HG02885 (cell line): ENCODE data around the gene FOXN1.
"Not testable (repeated sequence)": the region's sequence is repeated elsewhere in the genome, so short reads cannot be mapped to it uniquely, and the experiment has no call there.

ENCODE experiments used
- ATAC-seq: cut with Tn5 transposase; IDR thresholded peaks from one replicate; pipeline ENCODE4 v1.9.1; 2021; ENCODE audit warnings: mild to moderate bottlenecking; ENCODE audit not compliant: unreplicated experiment, poor library complexity

FOXN1 gene

DNA sequence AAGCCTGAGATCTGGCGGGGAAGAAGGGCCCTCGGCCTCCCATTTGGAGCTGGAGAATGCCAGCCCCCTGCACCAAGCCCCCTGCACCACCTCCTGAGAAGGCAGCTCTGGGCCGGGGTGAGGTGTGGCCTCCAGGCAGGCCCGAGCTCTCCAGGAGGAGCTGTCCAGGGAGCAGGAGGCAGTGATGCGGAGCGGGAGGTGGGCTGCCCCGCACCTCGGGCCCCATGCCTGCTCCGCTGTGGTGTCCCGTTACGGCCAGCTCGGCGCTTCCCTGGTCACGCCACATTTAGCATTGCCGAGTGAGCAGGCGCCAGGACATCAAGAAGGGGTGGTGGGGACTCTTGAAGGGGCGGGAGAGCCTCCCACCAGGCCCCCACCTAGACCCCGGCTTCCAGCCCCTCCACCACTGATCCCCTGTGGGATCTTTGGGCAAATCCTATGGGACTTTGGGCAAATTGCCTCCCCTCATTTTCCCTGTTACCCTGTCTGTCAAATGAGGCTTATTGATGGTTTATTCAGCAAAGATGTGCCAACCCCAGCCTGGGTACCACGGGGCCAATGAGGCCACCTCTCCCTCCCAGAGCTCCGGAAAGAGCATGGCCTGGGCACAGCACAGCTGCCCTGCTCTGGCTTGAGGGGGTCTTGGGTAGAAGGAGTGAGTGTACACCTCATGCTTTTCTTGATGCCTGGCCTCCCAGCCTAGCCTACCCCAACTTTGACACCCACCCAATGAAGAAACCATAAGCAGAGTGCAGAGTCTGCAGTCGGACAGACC, 15.3 kb downstream of the FOXN1 start:
- no peak for ATAC-seq

DNA sequence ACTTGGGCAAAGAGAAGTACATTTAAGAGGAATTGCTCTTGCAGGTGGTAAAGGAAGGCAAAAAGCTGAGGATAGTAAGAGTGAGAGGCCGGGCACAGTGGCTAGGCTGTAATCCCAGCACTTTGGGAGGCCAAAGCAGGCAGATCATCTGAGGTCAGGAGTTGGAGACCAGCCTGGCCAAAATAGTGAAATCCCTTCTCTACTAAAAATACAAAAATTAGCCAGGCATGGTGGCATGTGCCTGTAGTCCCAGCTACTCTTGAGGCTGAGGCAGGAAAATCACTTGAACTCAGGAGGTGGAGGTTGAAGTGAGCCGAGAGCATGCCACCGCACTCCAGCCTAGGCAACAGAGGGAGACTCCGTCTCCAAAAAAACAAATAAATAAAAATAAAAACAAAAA, 16.1 kb downstream of the FOXN1 start:
- not testable (repeated sequence) for ATAC-seq

DNA sequence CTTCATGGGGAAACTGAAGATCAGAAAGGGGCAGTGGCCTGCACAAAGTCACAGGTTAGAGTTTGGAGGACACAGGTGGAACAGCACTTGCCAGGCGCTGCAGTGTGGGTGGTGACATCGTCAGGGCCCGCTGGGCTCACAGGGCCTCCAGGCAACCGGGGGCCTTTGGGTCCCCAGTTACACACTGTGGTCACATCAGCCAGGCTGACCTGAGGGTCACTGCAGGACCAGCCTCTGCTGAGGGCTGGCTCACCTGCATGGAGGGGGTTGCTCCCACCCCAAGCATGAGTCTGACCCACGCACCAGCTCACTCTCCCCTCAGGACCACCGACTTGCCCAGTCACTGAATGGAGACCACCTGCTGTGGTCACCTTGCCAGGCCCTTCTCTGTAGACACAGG, 17.0 kb downstream of the FOXN1 start:
- no peak for ATAC-seq

DNA sequence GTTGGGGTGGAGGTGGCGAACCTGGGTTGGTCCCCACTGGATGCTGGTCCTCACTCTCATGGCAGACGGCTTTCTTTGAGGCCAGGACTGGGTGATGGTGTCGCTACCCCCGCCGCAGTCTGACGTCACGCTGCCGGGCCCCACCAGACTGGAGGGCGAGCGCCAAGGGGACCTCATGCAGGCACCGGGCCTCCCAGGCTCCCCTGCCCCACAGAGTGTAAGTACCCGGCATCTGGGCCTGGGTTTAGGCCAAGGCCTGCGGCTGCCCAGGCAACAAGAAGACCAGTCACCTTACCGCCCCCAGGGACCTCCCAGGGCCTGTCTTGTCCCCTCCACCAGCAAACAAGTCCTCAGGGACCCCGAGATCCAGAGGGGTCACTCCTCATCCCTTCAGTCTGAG, 17.7 kb downstream of the FOXN1 start:
- no peak for ATAC-seq

DNA sequence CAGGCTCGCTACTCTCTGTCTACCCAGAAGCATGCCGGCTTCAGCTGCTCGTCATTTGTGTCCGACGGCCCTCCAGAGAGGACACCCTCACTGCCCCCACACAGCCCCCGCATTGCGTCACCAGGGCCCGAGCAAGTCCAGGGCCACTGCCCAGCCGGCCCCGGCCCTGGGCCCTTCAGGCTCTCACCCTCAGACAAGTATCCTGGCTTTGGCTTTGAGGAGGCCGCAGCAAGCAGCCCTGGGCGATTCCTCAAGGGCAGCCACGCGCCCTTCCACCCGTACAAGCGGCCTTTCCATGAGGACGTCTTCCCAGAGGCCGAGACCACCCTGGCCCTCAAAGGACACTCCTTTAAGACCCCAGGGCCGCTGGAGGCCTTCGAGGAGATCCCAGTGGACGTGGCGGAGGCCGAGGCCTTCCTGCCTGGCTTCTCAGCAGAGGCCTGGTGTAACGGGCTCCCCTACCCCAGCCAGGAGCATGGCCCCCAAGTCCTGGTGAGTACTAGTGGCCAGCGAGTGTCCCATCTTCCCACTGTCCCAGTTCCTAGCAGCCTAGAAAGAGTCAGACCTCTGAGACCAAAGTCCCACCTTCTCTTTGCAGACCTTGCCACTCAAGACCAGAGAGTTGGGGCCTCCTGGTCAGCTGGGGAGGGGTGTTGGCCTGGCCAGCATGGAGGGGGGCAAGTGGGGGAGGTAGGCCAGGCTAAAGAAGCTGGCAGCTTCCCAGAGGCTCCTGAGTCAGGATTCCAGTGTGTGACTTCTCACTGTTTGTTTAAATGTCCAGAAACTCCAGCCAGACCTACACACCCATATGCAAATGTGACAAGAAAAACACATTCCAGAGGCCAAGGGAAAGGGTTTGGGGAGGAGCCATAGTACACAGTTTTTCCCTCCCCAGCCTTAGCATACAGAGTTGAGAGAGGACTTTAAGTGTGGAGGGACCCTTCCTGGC, 18.6 kb downstream of the FOXN1 start:
- ATAC-seq: no peak

DNA sequence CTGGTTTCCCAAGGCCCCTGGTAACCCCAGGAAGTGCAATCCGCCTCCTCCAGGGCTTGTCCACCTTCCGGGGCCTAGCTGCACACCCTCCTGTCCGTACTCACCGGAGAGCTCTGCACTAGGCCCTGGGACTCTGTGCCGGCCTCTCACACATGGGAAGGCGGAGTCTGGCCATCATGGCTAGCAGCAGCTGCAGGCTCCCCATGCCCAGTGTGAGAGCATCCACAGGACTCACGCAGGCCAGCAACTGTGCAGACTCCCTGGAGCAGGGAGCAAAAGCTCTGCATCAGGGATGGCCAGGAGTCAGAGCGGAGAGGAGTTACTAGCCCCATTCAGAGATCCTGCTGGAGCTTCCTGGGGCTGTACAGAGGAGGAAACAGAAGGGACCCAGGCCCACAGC, 20.2 kb downstream of the FOXN1 start:
- no peak for ATAC-seq

DNA sequence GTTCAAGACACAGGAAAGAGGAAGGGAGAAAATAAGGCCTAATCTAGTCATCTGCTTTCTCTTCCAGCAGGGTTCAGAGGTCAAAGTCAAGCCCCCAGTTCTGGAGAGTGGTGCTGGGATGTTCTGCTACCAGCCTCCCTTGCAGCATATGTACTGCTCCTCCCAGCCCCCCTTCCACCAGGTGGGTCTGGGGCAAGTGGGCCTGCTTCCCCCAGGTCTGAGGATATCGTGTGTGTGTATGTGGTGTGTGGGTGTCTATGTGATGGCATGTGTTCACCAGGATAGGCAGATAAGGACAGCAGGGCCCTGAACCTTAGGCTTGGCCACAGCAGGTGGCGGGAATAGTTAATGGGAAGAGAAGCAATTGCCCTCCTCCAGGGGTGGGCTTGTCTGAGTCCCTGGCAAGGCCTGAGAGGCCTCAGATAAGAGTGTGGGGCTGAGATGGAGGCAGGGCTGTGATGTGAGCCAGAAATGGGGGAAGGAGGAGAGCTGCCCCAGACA, 21.1 kb downstream of the FOXN1 start:
- ATAC-seq: no peak

DNA sequence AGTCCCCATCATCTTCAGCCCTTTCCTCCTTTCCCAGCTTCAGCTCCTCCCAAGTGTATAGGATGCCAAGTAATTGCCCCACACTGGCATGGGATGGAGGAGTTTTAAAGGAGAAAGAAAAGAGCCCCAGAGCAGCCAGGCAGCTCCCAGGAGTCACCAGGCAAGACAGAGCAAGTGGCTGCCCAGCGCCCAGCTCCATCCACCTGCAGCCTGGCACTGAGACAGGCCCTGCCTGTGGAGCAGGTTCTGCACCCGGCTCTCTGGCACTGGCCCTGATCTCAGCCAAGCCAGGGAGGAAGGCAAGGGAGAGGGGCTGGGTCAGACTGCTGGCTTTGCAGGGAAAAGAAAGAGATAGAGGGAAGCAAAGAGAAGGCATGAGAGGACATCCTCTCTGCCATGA, 21.7 kb downstream of the FOXN1 start:
- ATAC-seq: no peak

DNA sequence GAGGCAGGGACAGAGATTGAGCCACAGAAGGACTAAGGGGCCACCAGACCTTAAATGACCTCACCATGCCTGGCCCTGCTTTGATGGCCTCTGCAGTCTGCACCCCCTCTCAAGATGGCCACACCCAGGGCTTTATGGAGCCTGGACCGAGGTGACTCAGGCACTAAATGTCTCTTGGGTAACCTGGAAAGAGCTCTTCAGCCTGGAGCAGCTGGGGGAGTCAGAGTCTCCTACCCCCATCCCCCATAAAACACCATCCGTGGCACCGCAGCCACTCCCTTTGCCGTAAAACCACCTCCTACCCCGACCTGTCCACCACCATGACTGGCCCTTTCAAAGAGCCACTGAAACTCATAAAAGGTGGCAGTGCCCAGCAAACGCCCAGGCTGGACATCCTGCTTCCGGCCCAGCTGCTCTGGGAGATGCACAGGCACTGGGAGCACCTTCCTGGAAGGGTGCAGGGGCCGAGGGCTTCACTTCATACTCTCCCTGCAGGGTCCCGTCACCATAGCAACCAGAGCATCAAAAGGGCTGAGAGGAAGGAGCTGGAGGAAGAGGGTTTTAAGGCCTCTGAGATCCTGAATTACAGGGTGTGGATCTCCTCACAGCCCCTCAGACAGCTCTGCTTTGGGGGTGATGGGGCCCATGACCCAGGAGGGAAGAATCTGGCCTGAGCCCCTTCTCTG, 22.3 kb downstream of the FOXN1 start:
- no peak for ATAC-seq

DNA sequence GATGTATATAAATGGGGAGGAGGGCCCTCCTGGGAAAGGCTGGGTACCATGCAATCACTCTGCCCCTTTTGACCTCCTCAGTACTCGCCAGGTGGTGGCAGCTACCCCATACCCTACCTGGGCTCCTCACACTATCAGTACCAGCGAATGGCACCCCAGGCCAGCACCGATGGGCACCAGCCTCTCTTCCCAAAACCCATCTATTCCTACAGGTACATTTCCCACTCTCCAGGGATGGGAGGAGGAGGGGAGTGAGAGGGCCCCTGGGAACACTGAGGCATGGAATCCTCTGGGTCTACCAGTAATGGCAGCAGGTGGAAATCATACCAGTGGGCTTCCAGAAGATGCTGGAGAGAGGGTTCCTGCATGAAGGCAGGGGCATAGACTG, 22.9 kb downstream of the FOXN1 start:
- ATAC-seq: no peak

DNA sequence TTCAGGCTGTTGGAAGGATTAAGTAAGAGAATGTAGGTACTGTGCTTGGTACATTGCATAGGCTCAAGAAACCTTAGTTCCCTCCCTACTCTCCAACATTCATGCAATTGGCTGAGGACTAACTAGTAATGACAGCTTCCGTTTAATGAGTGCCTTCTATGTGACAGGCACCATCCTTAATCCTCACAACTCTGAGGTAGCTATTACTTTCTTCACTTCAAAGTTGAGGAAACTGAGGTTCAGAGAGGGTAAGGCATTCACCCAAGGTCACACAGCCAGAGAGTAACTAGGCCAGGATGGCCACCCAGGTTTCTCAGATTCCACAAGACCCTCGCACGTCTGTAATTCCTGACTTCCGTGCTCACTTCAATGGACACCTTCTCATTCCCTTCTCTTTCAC, 24.1 kb downstream of the FOXN1 start:
- ATAC-seq: no peak

DNA sequence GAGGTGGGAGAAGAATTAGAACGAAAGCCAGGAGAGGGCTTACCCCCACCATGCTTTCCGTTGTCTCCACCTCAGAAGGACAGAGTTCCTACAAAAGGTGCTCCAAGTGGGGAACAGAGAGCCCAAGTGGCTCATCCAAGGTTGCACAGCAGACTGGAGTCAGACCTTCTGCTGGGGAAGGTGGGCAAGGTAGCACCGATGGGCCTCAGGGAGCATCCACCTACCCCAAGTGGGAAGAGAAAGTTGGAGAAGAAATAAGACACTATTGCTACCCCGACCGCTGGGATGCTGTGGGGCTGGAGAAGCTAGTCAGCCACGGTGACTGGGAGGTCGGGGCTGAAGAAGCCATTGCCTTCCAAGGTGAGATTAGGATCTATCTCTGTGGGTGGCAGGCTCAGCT, 24.8 kb downstream of the FOXN1 start:
- ATAC-seq: no peak

DNA sequence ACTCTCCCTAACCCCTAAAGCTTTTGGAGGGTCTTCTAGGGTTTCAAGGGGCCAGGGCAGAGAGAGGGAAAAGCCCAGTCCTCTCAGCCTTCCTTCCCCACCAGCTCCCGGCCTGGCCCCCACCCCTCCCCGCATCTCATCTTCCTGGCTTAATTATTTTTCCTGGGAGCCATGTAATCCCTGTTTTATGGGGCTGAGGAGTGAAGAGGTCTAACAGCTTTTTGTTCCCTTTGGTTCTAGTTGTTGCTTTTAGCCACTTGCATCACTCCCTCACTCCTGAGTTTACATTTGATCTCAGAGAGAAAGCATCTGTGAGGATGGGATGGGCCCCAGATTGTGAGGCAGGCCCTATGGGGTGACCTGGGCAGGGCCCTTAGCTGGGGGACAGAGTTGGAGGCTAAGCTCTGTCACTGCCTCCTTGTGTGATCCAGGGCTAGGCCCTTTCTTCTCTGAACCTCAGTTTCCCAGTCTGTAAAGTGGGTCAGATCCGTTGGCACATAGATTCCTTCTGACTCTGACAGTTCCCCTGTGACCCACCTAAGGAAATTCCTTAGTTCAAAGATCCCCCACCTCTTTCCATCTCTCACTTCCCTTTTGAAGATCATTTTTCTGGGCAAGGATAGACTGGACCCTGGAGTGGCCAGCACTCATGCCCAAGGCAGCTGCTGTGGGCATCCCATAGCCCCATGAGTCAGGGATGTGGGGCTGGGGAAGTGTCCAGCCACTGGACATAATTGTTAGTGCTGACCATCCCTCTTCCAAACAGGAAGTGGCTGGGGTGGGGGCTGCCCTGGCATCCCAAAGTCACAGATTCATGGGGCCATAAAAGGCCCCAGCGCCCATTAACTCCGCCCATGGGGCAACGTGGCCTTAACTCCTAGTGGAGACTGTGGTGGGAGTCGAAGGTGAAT, 26.2 kb downstream of the FOXN1 start:
- ATAC-seq: no peak

DNA sequence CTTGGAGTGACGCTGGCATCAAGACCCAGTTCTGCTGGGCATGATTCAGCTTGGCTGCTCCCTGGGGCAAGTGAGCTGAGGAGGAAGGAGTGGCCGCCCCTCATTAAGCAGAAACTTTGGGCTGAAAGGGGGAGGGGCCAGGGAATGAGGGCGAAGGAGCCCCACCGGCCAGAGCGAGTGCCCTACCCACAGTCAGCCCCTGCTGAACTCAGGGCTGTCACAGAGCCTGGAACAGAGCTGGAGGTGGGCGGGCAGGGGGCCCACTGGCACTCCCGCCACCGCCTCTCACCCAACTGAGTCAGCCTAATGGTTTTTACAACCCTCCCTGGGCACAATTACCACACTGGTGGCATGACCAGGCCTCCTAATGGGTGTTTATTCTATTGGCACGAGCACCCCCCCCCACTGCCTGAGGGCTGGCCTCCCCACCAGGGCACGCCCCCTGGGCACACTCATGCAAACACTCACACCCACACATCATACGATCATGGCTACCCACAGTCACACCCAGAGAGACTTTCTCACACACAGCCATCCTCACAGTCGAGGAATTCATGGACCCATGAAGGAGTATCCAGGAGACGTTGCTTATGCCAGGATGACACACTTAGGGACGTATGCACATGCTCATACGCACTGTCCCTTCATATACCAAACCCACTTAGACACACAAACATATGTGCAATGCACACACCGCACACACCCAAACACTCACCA, 27.1 kb downstream of the FOXN1 start:
- no peak for ATAC-seq

DNA sequence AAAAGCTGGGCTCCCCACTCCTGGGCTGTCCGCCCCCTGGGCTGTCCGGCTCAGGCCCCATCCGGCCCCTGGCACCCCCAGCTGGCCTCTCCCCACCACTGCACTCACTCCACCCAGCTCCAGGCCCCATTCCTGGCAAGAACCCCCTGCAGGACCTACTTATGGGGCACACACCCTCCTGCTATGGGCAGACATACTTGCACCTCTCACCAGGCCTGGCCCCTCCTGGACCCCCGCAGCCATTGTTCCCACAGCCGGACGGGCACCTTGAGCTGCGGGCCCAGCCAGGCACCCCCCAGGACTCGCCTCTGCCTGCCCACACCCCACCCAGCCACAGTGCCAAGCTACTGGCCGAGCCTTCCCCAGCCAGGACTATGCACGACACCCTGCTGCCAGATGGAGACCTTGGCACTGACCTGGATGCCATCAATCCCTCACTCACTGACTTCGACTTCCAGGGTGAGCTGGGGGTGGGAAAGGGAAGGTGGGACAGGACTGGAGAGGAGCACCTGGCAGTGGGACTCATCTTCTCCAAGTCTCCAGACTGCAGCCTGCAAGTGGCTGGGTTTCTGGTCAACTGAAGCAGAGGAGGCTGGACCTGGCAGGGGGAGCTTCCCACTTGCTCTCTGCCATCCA, 28.7 kb downstream of the FOXN1 start:
- ATAC-seq: no peak

DNA sequence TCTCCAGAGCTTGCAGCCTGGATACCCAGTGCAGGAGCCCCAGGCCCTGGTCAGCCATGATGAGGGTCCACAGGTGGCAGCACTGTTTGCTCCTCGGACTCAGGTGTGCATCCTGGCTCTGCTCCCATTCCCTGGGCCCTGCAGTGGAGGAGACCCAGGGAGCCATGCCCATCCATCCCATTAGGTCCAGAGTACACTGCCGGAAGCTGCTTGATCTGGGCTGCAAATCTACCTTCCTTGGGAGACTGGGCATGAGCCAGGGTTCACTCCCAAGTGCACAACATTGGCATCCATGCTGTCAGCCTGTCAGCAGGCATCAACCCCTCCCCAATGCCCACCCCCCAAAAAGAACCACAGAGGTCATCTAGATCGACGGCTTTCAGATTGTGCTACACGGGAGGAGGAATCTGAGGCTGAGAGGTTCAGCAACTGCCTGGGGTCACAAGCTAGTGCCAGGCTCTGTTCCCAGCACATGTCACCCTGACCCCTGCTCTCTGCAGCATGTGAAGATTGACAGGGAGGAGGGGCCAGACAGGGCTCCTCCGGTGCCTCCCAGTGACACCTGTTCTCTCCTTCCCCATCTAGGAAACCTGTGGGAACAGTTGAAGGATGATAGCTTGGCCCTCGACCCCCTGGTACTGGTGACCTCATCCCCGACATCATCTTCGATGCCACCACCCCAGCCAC, 30.5 kb downstream of the FOXN1 start:
- no peak for ATAC-seq

DNA sequence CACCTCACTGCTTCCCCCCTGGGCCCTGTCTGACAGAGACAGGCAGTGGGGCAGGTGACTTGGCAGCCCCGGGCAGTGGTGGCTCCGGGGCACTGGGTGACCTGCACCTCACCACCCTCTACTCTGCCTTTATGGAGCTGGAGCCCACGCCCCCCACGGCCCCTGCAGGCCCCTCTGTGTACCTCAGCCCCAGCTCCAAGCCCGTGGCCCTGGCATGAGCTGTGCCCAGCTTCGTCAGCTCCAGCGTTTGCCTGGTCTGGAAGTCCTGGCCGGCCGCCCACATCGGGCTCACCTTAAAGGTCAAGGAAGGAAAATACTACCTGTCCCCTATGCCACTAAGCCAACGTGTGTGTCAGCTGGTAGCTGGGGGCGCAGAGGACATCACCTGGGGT, 31.1 kb downstream of the FOXN1 start:
- ATAC-seq: no peak

DNA sequence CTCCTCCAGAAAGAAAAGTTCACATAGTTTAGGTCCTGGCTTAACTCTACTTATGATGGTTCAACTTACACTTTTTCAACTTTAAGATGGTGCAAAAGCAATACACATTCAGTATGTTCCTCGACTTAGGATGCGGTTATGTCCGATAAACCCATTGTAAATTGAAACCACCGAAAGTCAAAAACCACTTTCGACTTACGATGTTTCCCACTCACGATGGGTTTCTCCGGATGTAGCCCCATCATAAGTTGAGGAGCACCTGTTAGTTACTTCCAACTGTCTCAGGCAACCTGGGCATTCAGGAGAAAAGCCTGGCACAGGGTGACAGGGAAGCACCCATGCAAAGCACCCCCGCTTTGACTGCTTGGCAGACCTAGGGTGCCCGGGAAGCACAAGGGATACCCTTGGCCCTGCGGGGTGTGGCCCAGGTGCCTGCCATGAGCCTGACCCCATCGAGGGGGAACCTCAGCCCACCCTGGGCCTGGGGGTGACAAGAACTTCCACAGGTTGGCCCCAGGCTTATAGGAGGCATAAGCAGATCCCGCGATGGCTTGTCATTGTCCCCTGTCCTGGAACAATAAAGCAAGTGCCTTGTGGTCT, 32.2 kb downstream of the FOXN1 start:
- no peak for ATAC-seq
